SJSA1 (cell line): ENCODE data around the gene CHST12. TPM values are rescaled to one million over a fixed set of nuclear protein-coding genes. Genes with fewer than 3 reads are reported as not detected.
"Not testable (repeated sequence)": the region's sequence is repeated elsewhere in the genome, so short reads cannot be mapped to it uniquely, and the experiment has no call there.

ENCODE experiments used
- DNase-seq, 2 experiments: peaks; one replicate each; pipeline ENCODE4 v3.0.0-alpha.2; 2015 to 2020; ENCODE audit warnings: low spot score in 2 of 2, low read depth in 1 of 2
- H3K27ac ChIP-seq: fragments of 250-450 bp; sonication (Bioruptor Pico); 2 replicates; pipeline ENCODE4 v1.5.1; 2020; ENCODE audit warnings: mild to moderate bottlenecking, moderate library complexity
- H3K27me3 ChIP-seq: fragments of 250-450 bp; sonication (Bioruptor Pico); replicated peaks from 2 replicates; pipeline ENCODE4 v1.5.1; 2020; ENCODE audit warnings: mild to moderate bottlenecking, moderate library complexity
- H3K36me3 ChIP-seq: fragments of 250-450 bp; sonication (Bioruptor Pico); 2 replicates; pipeline ENCODE4 v1.5.1; 2020; ENCODE audit warnings: mild to moderate bottlenecking
- H3K4me1 ChIP-seq: fragments of 250-450 bp; sonication (Bioruptor Pico); replicated peaks from 2 replicates; pipeline ENCODE4 v1.6.1; 2021; ENCODE audit warnings: mild to moderate bottlenecking
- H3K4me3 ChIP-seq: fragments of 250-450 bp; sonication (Bioruptor Pico); 2 replicates; pipeline ENCODE4 v1.5.1; 2020; ENCODE audit warnings: mild to moderate bottlenecking
- H3K9me3 ChIP-seq: fragments of 250-450 bp; sonication (Bioruptor Pico); replicated peaks from 2 replicates; pipeline ENCODE4 v1.5.1; 2020; ENCODE audit warnings: mild to moderate bottlenecking
- total RNA-seq: library from RNA; depleted of rRNA; stranded (reverse); fragments of >200 nt; shearing (Covaris generic); gene quantifications from 2 replicates; pipeline ENCODE4 v1.2.3, GENCODE V29; 2014

CHST12 gene
- total RNA-seq, 1 experiment from 2014 or later, result 10.7 TPM

DNA sequence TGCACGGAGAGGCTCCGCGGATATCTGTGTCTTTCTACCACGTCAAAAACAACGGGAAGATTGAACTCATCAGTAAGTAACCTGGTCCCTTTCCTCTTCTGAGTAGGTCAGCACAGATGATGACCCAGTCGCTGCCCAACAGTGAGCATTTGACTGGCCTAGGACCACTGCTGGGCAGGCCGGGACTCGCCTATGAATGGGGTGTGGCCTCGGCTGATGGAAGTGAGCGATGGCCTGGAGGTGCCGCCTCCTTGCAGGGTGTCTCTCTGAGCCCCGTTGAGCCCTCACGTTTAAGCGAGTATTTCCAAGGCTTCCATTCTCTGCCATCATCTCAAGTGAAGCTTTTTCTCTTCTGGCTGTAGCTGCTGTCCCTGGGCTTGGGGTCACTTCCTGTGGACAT lies 30.7 kb upstream of the CHST12 start:
- no peaks in the 10 kb centered on the region for H3K4me1 ChIP-seq
- H3K36me3 ChIP-seq, result peaks cover 95% of the 10 kb centered on the region
- no peaks in the 10 kb centered on the region for H3K9me3 ChIP-seq
- no peak for DNase-seq
- no peak overlapping the region for H3K27ac ChIP-seq
- H3K27me3 ChIP-seq, result no peaks in the 10 kb centered on the region
- H3K4me3 ChIP-seq, result no peak overlapping the region

- H3K9me3 ChIP-seq, result no peaks in the 10 kb centered on the region
- no peak overlapping the region for H3K4me3 ChIP-seq
- peaks cover 90% of the 10 kb centered on the region for H3K36me3 ChIP-seq
- H3K27me3 ChIP-seq, result no peaks in the 10 kb centered on the region
- DNase-seq, result no peak
- H3K4me1 ChIP-seq, result no peaks in the 10 kb centered on the region
- no peak overlapping the region for H3K27ac ChIP-seq
Observed at GRCh38 chr7:2373124-2373556, 30.3 kb upstream of the CHST12 start.

DNA sequence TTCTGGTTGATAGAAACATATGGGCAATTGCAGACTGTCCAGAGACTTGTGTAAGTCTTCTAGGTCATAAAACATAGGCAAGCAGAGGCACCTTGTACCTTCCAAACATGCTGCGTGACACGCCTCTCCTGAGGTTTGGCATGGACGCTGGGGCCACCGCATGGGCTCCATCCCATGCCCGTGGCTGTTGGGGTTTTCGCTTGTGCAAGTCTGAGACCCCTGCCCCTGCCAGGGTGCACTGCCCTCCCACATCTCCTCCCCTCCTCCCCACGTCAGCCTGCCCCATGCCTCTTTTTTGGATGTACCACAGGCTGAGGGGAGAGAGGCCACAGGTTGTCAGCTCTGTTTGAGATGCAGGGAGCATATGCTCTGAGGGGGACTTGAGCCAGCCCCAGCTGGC lies 29.8 kb upstream of the CHST12 start:
- H3K36me3 ChIP-seq, result peaks cover 88% of the 10 kb centered on the region
- no peaks in the 10 kb centered on the region for H3K27me3 ChIP-seq
- no peaks in the 10 kb centered on the region for H3K9me3 ChIP-seq
- H3K27ac ChIP-seq, result no peak overlapping the region
- H3K4me3 ChIP-seq, result no peak overlapping the region
- no peak for DNase-seq
- H3K4me1 ChIP-seq, result no peaks in the 10 kb centered on the region

GRCh38 chr7:2374401-2374800 lies 29.0 kb upstream of the CHST12 start:
- no peak overlapping the region for H3K4me3 ChIP-seq
- no peak overlapping the region for H3K27ac ChIP-seq
- no peaks in the 10 kb centered on the region for H3K9me3 ChIP-seq
- no peaks in the 10 kb centered on the region for H3K27me3 ChIP-seq
- DNase-seq, result no peak
- no peaks in the 10 kb centered on the region for H3K4me1 ChIP-seq
- peaks cover 88% of the 10 kb centered on the region for H3K36me3 ChIP-seq

DNA sequence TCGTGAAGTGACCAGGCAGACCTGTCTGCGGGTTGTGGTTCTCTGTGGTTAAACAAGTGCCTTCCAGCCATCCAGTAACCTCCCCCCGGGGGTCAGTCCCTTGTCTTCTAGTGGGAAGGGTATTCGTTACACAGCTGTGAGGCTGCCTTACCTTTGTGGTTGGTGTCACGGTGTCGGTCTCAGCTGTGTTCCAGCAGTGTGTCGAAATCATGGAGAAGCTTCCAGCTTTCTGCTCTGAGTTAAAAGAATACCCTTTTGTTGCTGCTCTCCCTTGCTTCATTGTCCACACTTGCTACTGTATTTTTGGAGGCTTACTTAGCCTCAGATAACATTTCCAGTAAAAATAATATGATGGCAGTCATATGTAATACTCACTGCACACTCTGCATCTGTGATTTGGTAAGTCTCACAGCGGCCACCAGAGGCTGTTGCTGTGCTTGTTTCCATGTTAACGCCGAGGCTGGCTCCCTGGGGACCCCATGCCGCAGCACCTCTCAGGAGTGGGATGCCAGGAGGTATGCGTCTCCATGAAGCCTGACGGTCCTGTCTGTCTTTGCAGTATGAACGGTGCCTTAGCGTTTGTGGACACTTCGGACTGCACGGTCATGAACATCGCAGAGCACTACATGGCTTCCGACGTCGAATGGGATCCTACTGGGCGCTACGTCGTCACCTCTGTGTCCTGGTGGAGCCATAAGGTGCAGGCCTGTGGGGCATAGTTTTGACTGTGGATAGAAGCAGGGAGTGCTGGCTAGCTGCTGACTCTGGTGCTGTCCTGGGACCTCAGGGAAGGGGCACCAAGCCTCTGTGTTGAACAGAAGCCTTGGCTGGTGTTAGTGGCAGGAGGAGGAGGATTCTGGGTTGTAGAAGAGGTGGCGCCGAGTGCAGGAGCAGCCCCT lies 28.3 kb upstream of the CHST12 start:
- H3K36me3 ChIP-seq, result peaks cover 88% of the 10 kb centered on the region
- H3K4me1 ChIP-seq, result no peaks in the 10 kb centered on the region

DNA sequence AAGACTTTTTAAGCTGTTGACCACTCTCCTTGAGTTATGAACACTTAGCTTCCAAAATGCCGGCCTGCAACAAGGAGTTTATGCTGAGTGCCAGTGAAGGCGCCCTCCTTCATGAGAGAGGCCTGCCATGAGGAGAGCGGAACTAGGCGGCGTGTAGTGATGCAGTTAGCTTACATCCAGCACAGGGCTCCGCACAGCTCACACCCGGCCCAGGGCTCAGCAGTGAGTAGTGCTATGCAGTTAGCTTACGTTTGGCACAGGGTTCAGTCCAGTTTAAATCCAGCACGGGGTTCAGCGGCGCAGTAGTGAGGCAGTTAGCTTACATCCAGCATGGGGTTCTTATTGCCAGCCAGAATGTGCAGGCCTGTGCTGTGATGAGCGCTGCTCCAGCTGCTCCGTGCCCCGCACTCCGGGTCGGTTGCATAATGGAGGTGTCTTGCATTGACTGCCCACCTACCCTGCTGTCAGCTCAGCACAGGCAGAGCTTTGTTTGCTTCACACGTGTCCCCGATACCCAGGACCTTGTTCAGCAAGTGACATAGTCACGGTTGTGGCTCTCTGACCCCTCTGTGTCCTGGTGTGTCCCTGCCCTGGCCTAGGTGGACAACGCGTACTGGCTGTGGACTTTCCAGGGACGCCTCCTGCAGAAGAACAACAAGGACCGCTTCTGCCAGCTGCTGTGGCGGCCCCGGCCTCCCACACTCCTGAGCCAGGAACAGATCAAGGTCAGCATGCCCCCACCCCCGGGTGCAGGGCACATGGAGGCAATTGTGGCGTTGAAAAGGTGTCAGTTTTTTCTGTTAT lies 26.9 kb upstream of the CHST12 start:
- no peak overlapping the region for H3K4me3 ChIP-seq
- H3K27me3 ChIP-seq, result no peaks in the 10 kb centered on the region
- H3K36me3 ChIP-seq, result peaks cover 88% of the 10 kb centered on the region
- no peak for DNase-seq
- H3K9me3 ChIP-seq, result no peaks in the 10 kb centered on the region
- no peaks in the 10 kb centered on the region for H3K4me1 ChIP-seq
- no peak overlapping the region for H3K27ac ChIP-seq

More for the DNA sequence above, 28.3 kb upstream of the CHST12 start:
- Histone ChIP-seq H3K27me3 (no peaks in the 10 kb centered on the region), H3K4me3 (no peak overlapping the region), H3K27ac (no peak overlapping the region), H3K9me3 (no peaks in the 10 kb centered on the region)
- DNase-seq, result no peak

- not testable (repeated sequence) for H3K9me3 ChIP-seq, H3K4me1 ChIP-seq, DNase-seq, H3K27me3 ChIP-seq, H3K27ac ChIP-seq, H3K4me3 ChIP-seq
- H3K36me3 ChIP-seq, result peaks cover 88% of the 10 kb centered on the region
Observed at GRCh38 chr7:2377492-2377891, 25.9 kb upstream of the CHST12 start.

DNA sequence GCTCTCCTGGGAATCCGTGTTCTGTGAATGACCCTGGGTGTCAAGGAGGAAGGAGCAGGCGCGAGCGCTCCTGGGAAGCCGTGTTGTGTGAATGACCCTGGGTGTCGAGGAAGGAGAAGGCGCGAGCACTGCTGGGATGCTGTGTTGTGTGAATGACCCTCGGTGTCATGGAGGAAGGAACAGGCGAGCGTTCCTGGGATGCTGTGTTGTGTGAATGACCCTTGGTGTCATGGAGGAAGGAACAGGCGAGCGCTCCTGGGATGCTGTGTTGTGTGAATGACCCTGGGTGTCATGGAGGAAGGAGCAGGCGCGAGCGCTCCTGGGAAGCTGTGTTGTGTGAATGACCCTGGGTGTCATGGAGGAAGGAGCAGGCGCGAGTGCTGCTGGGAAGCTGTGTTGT lies 25.3 kb upstream of the CHST12 start:
- not testable (repeated sequence) for H3K27me3 ChIP-seq, H3K9me3 ChIP-seq, H3K4me1 ChIP-seq, H3K27ac ChIP-seq, DNase-seq, H3K4me3 ChIP-seq
- H3K36me3 ChIP-seq, result peaks cover 85% of the 10 kb centered on the region

GRCh38 chr7:2379161-2379560 lies 24.2 kb upstream of the CHST12 start:
- Histone ChIP-seq H3K36me3 (peaks cover 80% of the 10 kb centered on the region), H3K9me3 (no peaks in the 10 kb centered on the region), H3K4me3 (no peak overlapping the region), H3K4me1 (no peaks in the 10 kb centered on the region), H3K27me3 (no peaks in the 10 kb centered on the region), H3K27ac (no peak overlapping the region)
- no peak for DNase-seq

- H3K27ac ChIP-seq, result no peak overlapping the region
- no peak overlapping the region for H3K4me3 ChIP-seq
- no peaks in the 10 kb centered on the region for H3K27me3 ChIP-seq
- DNase-seq, result peak in 1 of 2 experiments; percentile 43
- H3K36me3 ChIP-seq, result peaks cover 73% of the 10 kb centered on the region
- no peaks in the 10 kb centered on the region for H3K9me3 ChIP-seq
- no peaks in the 10 kb centered on the region for H3K4me1 ChIP-seq
Observed at GRCh38 chr7:2379821-2380450, 23.5 kb upstream of the CHST12 start.

DNA sequence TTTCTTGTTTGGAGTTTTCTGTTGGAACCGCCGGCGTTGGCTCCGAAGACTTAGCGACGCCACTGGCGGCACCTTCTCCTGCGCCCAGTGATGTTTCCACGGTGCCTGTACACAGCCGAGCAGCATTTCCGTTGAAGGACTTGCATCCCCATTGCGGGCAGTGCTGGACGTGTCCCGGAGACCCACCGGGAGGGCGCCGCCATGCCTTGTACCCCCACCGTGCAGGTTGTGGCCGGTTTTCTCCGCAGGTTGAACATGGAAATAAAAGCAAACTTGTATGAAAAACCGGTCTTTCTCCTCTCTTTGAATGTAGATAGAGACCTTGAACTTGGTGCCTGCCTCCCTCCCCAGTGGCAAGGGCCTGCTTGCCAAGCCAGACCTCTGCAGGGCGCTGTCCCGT lies 22.9 kb upstream of the CHST12 start:
- H3K36me3 ChIP-seq, result peaks cover 68% of the 10 kb centered on the region
- H3K4me3 ChIP-seq, result no peak overlapping the region
- H3K9me3 ChIP-seq, result no peaks in the 10 kb centered on the region
- no peak for DNase-seq
- no peak overlapping the region for H3K27ac ChIP-seq
- H3K27me3 ChIP-seq, result no peaks in the 10 kb centered on the region
- H3K4me1 ChIP-seq, result no peaks in the 10 kb centered on the region

DNA sequence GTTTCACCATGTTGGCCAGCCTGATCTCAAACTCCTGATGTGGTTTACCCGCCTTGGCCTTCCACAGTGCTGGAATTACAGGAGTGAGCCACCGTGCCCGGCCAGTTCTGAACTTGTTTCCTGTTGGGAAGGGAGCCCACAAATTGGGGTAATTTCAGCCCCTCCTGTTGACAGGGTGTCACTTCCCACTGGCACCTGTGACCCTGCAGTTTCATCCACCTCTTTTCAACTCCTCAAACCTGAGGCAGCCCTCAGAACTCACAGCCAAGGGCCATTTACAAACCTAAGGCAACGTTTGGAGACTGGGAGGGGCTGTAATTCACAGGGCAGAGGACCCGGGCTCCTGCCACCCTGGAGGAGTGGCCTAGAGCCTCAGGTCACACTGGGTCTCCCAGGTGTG lies 22.2 kb upstream of the CHST12 start:
- H3K36me3 ChIP-seq, result peaks cover 60% of the 10 kb centered on the region
- no peak overlapping the region for H3K27ac ChIP-seq
- H3K27me3 ChIP-seq, result no peaks in the 10 kb centered on the region
- no peak for DNase-seq
- H3K9me3 ChIP-seq, result no peaks in the 10 kb centered on the region
- no peaks in the 10 kb centered on the region for H3K4me1 ChIP-seq
- no peak overlapping the region for H3K4me3 ChIP-seq

- Histone ChIP-seq H3K27me3 (no peaks in the 10 kb centered on the region), H3K9me3 (no peaks in the 10 kb centered on the region), H3K36me3 (peaks cover 52% of the 10 kb centered on the region), H3K4me3 (no peak overlapping the region), H3K27ac (no peak overlapping the region), H3K4me1 (no peaks in the 10 kb centered on the region)
- DNase-seq, result no peak
Observed at GRCh38 chr7:2381881-2382509, 21.4 kb upstream of the CHST12 start.
